Parathyroid adenoma (tissue), 2 donors: ENCODE data around the gene NDUFB5.

Source experiments
- H2AFZ ChIP-seq: fragments of 300-600 bp; sonication (generic); one replicate; pipeline ENCODE4 v1.7.0; 2017; ENCODE audit warnings: antibody characterized with exemption, mild to moderate bottlenecking
- H3K27ac ChIP-seq: fragments of 300-600 bp; sonication (generic); one replicate; pipeline ENCODE4 v1.7.0; 2017
- H3K27me3 ChIP-seq: fragments of 300-600 bp; sonication (generic); one replicate; pipeline ENCODE4 v1.7.0; 2017; ENCODE audit warnings: low read length; ENCODE audit not compliant: control insufficient read depth, insufficient read depth
- H3K36me3 ChIP-seq: fragments of 300-600 bp; sonication (generic); one replicate; pipeline ENCODE4 v1.7.0; 2017; ENCODE audit warnings: low read length; ENCODE audit not compliant: control insufficient read depth, insufficient read depth
- H3K4me1 ChIP-seq: fragments of 300-600 bp; sonication (generic); one replicate; pipeline ENCODE4 v1.7.0; 2017; ENCODE audit warnings: control low read depth
- H3K4me2 ChIP-seq: fragments of 300-600 bp; sonication (generic); one replicate; pipeline ENCODE4 v1.7.0; 2017; ENCODE audit warnings: low read length
- H3K4me3 ChIP-seq: fragments of 300-600 bp; sonication (generic); one replicate; pipeline ENCODE4 v1.7.0; 2017; ENCODE audit warnings: low read depth, low read length
- H3K79me2 ChIP-seq: fragments of 300-600 bp; sonication (generic); one replicate; pipeline ENCODE4 v1.7.0; 2017; ENCODE audit warnings: control low read depth
- H3K9ac ChIP-seq: fragments of 300-600 bp; sonication (generic); one replicate; pipeline ENCODE4 v1.7.0; 2017; ENCODE audit warnings: mild to moderate bottlenecking
- H3K9me3 ChIP-seq: fragments of 300-600 bp; sonication (generic); one replicate; pipeline ENCODE4 v1.7.0; 2017; ENCODE audit warnings: low read length; ENCODE audit not compliant: control insufficient read depth
- TF ChIP-seq, protein P1 (sequence below): fragments of 300-600 bp; sonication (generic); IDR thresholded peaks from one replicate; pipeline ENCODE4 v1.7.0; 2017; ENCODE audit warnings: antibody characterized with exemption, mild to moderate bottlenecking
- donor health status: primary hyperparathyroidism.

The NDUFB5 gene

DNA sequence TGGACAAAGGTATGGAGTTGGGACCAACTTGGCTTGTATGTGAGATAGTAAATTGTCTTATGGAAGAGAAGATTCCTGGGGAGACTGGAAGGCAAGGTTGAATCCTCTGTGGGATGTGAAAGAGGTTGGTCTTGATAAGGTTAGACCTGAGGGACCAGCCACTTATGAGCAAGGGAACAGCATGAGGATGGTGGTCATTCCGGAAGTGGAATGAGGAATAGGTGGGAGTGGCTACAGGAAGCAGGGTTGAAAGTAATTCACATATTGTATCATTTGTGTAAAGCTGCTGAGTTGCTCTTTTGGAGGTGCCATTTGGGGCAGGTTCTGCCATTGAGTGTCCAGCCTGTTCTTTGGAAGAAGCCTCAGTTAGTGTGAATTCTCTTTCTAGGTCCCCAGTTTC, 61.4 kb downstream of the NDUFB5 start:
- Histone ChIP-seq H3K79me2 (peaks cover 9% of the 10 kb centered on the region), H3K9me3 (no peaks in the 10 kb centered on the region), H3K36me3 (no peaks in the 10 kb centered on the region), H2AFZ (no peak overlapping the region), H3K4me3 (no peak overlapping the region), H3K27me3 (no peaks in the 10 kb centered on the region), H3K4me1 (no peaks in the 10 kb centered on the region), H3K4me2 (no peak overlapping the region), H3K9ac (no peak overlapping the region), H3K27ac (no peak overlapping the region)
- TF ChIP-seq, protein P1, sequence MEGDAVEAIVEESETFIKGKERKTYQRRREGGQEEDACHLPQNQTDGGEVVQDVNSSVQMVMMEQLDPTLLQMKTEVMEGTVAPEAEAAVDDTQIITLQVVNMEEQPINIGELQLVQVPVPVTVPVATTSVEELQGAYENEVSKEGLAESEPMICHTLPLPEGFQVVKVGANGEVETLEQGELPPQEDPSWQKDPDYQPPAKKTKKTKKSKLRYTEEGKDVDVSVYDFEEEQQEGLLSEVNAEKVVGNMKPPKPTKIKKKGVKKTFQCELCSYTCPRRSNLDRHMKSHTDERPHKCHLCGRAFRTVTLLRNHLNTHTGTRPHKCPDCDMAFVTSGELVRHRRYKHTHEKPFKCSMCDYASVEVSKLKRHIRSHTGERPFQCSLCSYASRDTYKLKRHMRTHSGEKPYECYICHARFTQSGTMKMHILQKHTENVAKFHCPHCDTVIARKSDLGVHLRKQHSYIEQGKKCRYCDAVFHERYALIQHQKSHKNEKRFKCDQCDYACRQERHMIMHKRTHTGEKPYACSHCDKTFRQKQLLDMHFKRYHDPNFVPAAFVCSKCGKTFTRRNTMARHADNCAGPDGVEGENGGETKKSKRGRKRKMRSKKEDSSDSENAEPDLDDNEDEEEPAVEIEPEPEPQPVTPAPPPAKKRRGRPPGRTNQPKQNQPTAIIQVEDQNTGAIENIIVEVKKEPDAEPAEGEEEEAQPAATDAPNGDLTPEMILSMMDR = no peak

DNA sequence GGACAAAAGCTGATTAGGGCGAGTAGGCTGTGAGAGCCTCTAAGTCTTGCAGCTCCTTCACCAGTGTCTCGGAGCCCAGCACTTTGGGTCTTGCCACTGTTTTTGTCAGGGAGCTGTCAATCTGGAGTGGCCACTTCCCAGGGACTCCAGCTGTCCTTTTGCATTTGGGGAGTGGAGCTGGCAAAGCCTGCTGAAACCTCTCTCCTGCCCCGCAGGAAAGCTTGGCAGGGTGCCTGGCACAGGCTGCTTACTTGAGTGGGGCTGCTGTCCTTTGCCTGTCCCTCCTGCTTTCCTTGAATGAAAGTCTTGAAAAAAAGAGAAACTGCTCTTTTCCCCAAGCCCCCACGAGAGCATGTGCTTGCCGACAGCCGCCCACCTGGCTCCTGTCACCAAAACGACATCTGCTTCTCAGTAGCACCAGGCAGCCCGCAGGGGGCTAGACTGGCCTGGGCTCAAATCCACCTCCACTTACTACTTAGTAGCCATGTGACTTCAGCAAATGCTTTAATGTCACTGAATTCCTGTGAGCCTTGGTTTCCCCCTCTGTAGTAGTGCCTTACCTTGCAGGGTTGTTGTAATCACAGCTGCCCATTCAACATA, 61.9 kb downstream of the NDUFB5 start:
- Histone ChIP-seq H3K36me3 (no peaks in the 10 kb centered on the region), H3K9me3 (no peaks in the 10 kb centered on the region), H3K27ac (no peak overlapping the region), H3K9ac (no peak overlapping the region), H3K4me1 (no peaks in the 10 kb centered on the region), H3K4me2 (no peak overlapping the region), H3K4me3 (no peak overlapping the region), H3K27me3 (no peaks in the 10 kb centered on the region), H3K79me2 (peaks cover 8% of the 10 kb centered on the region), H2AFZ (no peak overlapping the region)
- TF ChIP-seq, protein P1 = no peak

DNA sequence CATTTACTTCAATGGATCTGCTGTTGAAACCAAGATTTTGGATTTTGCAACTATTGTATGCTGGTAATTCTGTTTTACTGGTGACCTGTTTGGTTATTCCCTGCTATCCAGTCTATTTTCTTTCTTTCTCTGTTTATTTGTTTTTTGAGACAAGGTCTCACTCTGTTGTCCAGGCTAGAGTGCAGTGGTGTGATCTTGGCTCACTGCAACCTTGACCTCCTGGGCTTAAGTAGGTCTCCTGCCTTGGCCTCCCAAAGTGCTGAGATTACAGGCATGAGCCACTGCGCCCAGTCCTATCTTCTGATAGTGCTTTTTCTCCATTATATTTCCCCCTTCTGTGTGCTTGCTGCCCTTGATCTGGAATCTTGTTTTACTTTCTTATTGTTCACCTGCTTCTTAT, 63.8 kb downstream of the NDUFB5 start:
- no peak overlapping the region for H3K4me2 ChIP-seq
- H3K27me3 ChIP-seq = no peaks in the 10 kb centered on the region
- H3K4me3 ChIP-seq = no peak overlapping the region
- TF ChIP-seq, protein P1 = no peak
- H3K27ac ChIP-seq = no peak overlapping the region
- H3K9me3 ChIP-seq = no peaks in the 10 kb centered on the region
- H3K4me1 ChIP-seq = no peaks in the 10 kb centered on the region
- no peak overlapping the region for H3K9ac ChIP-seq
- H2AFZ ChIP-seq = no peak overlapping the region
- H3K36me3 ChIP-seq = no peaks in the 10 kb centered on the region
- H3K79me2 ChIP-seq = peaks cover 6% of the 10 kb centered on the region

DNA sequence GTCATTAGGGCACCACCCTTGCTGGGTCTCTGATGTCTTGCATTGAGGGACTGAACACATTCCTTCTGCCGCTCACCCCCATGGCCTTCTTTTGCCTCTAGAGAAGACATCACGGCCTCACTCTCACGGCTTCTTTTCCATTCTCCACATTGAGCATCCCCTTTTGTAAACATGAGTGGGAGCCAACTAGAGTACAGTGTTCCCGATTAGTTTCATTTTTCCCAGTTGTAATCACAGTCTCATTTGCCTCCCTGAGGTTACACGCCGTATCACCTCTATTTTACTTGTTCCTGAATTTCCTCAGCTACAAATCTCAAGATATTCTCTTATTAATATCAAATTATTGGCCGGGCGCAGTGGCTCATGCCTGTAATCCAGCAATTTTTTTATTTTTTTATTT, 65.7 kb downstream of the NDUFB5 start:
- TF ChIP-seq, protein P1 = no peak
- Histone ChIP-seq H3K27ac (no peak overlapping the region), H2AFZ (no peak overlapping the region), H3K27me3 (no peaks in the 10 kb centered on the region), H3K4me2 (no peak overlapping the region), H3K4me3 (no peak overlapping the region), H3K9ac (no peak overlapping the region), H3K4me1 (no peaks in the 10 kb centered on the region), H3K9me3 (no peaks in the 10 kb centered on the region), H3K36me3 (no peaks in the 10 kb centered on the region), H3K79me2 (peaks cover 2% of the 10 kb centered on the region)

DNA sequence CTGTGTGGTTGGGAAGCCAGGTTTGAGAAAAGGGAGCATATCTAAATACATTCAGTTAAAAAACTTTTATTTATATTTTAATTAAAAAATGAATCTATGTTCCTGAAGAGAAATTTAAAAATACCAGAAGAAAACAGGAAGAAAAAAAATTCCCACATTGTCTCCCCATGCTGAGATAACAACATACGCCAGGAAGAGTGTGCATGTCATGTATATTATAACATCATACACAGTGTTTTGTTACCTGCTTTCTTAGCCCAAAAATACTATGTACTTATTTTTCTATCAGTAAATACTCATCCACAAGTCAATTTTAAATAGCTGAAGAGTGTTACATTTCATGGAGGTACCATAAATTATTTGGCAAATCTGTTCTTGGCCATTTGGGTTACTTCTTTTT, 66.7 kb downstream of the NDUFB5 start:
- H3K79me2 ChIP-seq = peaks cover 2% of the 10 kb centered on the region
- H3K4me1 ChIP-seq = no peaks in the 10 kb centered on the region
- H3K27ac ChIP-seq = no peak overlapping the region
- TF ChIP-seq, protein P1 = no peak
- H3K4me3 ChIP-seq = no peak overlapping the region
- H2AFZ ChIP-seq = no peak overlapping the region
- no peaks in the 10 kb centered on the region for H3K36me3 ChIP-seq
- H3K9ac ChIP-seq = no peak overlapping the region
- no peak overlapping the region for H3K4me2 ChIP-seq
- H3K9me3 ChIP-seq = no peaks in the 10 kb centered on the region
- H3K27me3 ChIP-seq = no peaks in the 10 kb centered on the region
